Neural cell (in vitro differentiated cells): ENCODE results near the gene SERINC2. TPM values are rescaled to one million over a fixed set of nuclear protein-coding genes. Genes with fewer than 3 reads are reported as not detected.

ENCODE experiments used
- H2AFZ ChIP-seq: fragments of 200-600, 300-800 bp; sonication (generic), shearing (Covaris generic); 2 replicates; pipeline ENCODE4 v1.6.0; 2014; ENCODE audit warnings: low read depth, mild to moderate bottlenecking, antibody characterized with exemption, low read length, moderate library complexity
- H3F3A ChIP-seq: fragments of 200-600 bp; shearing (Covaris generic); 2 replicates; pipeline ENCODE4 v1.6.1; 2016; ENCODE audit warnings: mild to moderate bottlenecking, moderate library complexity, mixed read lengths, antibody characterized with exemption, low read length; ENCODE audit not compliant: insufficient read depth, poor library complexity, severe bottlenecking
- H3K27ac ChIP-seq: fragments of 200-600, 300-800 bp; sonication (generic), shearing (Covaris generic); 2 replicates; pipeline ENCODE4 v1.5.1; 2014; ENCODE audit warnings: mild to moderate bottlenecking, low read length, moderate library complexity
- H3K27me3 ChIP-seq: fragments of 300-800, 200-600 bp; sonication (generic), shearing (Covaris generic); 2 replicates; pipeline ENCODE4 v1.6.0; 2014; ENCODE audit warnings: mild to moderate bottlenecking, low read depth, low read length, moderate library complexity; ENCODE audit not compliant: insufficient read depth
- H3K36me3 ChIP-seq: fragments of 300-800, 200-600 bp; sonication (generic), shearing (Covaris generic); 2 replicates; pipeline ENCODE4 v1.5.1; 2014; ENCODE audit warnings: mild to moderate bottlenecking, antibody characterized with exemption, low read length, moderate library complexity; ENCODE audit not compliant: insufficient read depth
- H3K4me2 ChIP-seq: fragments of 300-800, 200-600 bp; sonication (generic), shearing (Covaris generic); 2 replicates; pipeline ENCODE4 v1.6.0; 2014; ENCODE audit warnings: mild to moderate bottlenecking, low read length
- H3K4me3 ChIP-seq: fragments of 300-800, 200-600 bp; sonication (generic), shearing (Covaris generic); 2 replicates; pipeline ENCODE4 v1.5.1; 2014; ENCODE audit warnings: mild to moderate bottlenecking, low read length, moderate library complexity
- H3K79me2 ChIP-seq: fragments of 200-600 bp; shearing (Covaris generic); replicated peaks from 2 replicates; pipeline ENCODE4 v1.6.0; 2014; ENCODE audit warnings: mild to moderate bottlenecking, low read length, moderate library complexity; ENCODE audit not compliant: insufficient read depth
- H3K9ac ChIP-seq: fragments of 300-800, 200-600 bp; sonication (generic), shearing (Covaris generic); 2 replicates; pipeline ENCODE4 v1.6.1; 2016; ENCODE audit warnings: mild to moderate bottlenecking, low read length, mixed read lengths
- H3K9me2 ChIP-seq: fragments of 200-600 bp; shearing (Covaris generic); 2 replicates; pipeline ENCODE4 v1.6.1; 2016; ENCODE audit warnings: mild to moderate bottlenecking, low read length, mixed read lengths; ENCODE audit not compliant: insufficient read depth
- H3K9me3 ChIP-seq: fragments of 200-600, 300-800 bp; sonication (generic), shearing (Covaris generic); 2 replicates; pipeline ENCODE4 v1.6.1; 2016; ENCODE audit warnings: mild to moderate bottlenecking, mixed run types, low read length, moderate library complexity, mixed read lengths
- H4K20me1 ChIP-seq: fragments of 200-600 bp; shearing (Covaris generic); 2 replicates; pipeline ENCODE4 v1.6.1; 2016; ENCODE audit warnings: mild to moderate bottlenecking, mixed run types; ENCODE audit not compliant: insufficient read depth
- CTCF ChIP-seq: fragments of 450-650 bp; IDR thresholded peaks from 2 replicates; pipeline ENCODE4 v1.5.1; 2014; ENCODE audit warnings: antibody characterized with exemption, mild to moderate bottlenecking, moderate library complexity; ENCODE audit not compliant: poor library complexity, severe bottlenecking
- EP300 ChIP-seq: fragments of 450-650 bp; conservative IDR thresholded peaks from 2 replicates; pipeline ENCODE4 v1.6.1; 2014; ENCODE audit warnings: antibody characterized with exemption, mild to moderate bottlenecking, moderate library complexity; ENCODE audit not compliant: poor library complexity, severe bottlenecking
- EZH2 ChIP-seq: fragments of 200-600, 300-800 bp; shearing (Covaris generic), sonication (generic); IDR thresholded peaks from 2 replicates; pipeline ENCODE4 v1.6.1; 2014; ENCODE audit warnings: antibody characterized with exemption, low read length, borderline replicate concordance, mild to moderate bottlenecking; ENCODE audit not compliant: insufficient read depth, poor library complexity, severe bottlenecking
- MXI1 ChIP-seq: fragments of 450-650 bp; conservative IDR thresholded peaks from 2 replicates; pipeline ENCODE4 v1.6.1; 2014; ENCODE audit warnings: antibody characterized with exemption, mild to moderate bottlenecking; ENCODE audit not compliant: poor library complexity, severe bottlenecking
- POLR2AphosphoS5 ChIP-seq: IDR thresholded peaks from 2 replicates; pipeline ENCODE4 v1.6.1; 2012
- RAD21 ChIP-seq: fragments of 450-650 bp; conservative IDR thresholded peaks from 2 replicates; pipeline ENCODE4 v1.6.1; 2014; ENCODE audit warnings: antibody characterized with exemption, mild to moderate bottlenecking, moderate library complexity
- REST ChIP-seq: IDR thresholded peaks from 2 replicates; pipeline ENCODE4 v1.6.1; 2012; ENCODE audit warnings: borderline replicate concordance
- SMC3 ChIP-seq: fragments of 450-650 bp; conservative IDR thresholded peaks from 2 replicates; pipeline ENCODE4 v1.6.1; 2014; ENCODE audit warnings: antibody characterized with exemption, mild to moderate bottlenecking, moderate library complexity; ENCODE audit not compliant: poor library complexity
- TAF1 ChIP-seq: IDR thresholded peaks from 2 replicates; pipeline ENCODE4 v1.6.1; 2012; ENCODE audit warnings: low read depth
- polyA plus RNA-seq: library from polyadenylated mRNA; depleted of rRNA; stranded (reverse); fragments of >200 nt; gene quantifications from 2 replicates; pipeline ENCODE4 v1.2.3, GENCODE V29; 2014

Gene SERINC2
- polyA plus RNA-seq, 1 donor from 2014 or later: 8.6 TPM

GRCh38 chr1:31405578-31406245, 7.3 kb upstream of the SERINC2 start:
- Histone ChIP-seq H3K27me3 (no peaks in the 10 kb centered on the region), H4K20me1 (no peaks in the 10 kb centered on the region), H3K9me3 (no peaks in the 10 kb centered on the region), H3K4me3 (no peak overlapping the region), H3F3A (no peaks in the 10 kb centered on the region), H3K79me2 (no peaks in the 10 kb centered on the region), H3K4me2 (no peak overlapping the region), H2AFZ (no peak overlapping the region), H3K27ac (no peak overlapping the region), H3K36me3 (no peaks in the 10 kb centered on the region), H3K9me2 (no peaks in the 10 kb centered on the region), H3K9ac (no peak overlapping the region)
- TF ChIP-seq CTCF (no peak), REST (no peak), SMC3 (no peak)

GRCh38 chr1:31407029-31407626, 5.9 kb upstream of the SERINC2 start:
- no peaks in the 10 kb centered on the region for H3K9me3 ChIP-seq
- H2AFZ ChIP-seq: no peak overlapping the region
- H3K9me2 ChIP-seq: no peaks in the 10 kb centered on the region
- no peaks in the 10 kb centered on the region for H3K27me3 ChIP-seq
- H3K79me2 ChIP-seq: peaks cover 4% of the 10 kb centered on the region
- H3K4me2 ChIP-seq: no peak overlapping the region
- TF ChIP-seq RAD21 (no peak), SMC3 (no peak), TAF1 (no peak), MXI1 (no peak), REST (no peak), EZH2 (no peak), POLR2AphosphoS5 (no peak), CTCF (no peak), EP300 (no peak)
- no peaks in the 10 kb centered on the region for H3K36me3 ChIP-seq
- H3F3A ChIP-seq: no peaks in the 10 kb centered on the region
- H4K20me1 ChIP-seq: no peaks in the 10 kb centered on the region
- H3K9ac ChIP-seq: no peak overlapping the region
- H3K4me3 ChIP-seq: no peak overlapping the region
- H3K27ac ChIP-seq: no peak overlapping the region
